NCI-H2196 (cell line): ENCODE measurements around the gene ECD.

ENCODE experiments used
- DNase-seq: peaks from one replicate; lab custom pipeline; 2025; ENCODE audit not compliant: unreplicated experiment; lab: John Stamatoyannopoulos, UW

Gene ECD

GRCh38 chr10:73099141-73099540 lies 68.7 kb downstream of the ECD start:
- DNase-seq, result no peak

DNA sequence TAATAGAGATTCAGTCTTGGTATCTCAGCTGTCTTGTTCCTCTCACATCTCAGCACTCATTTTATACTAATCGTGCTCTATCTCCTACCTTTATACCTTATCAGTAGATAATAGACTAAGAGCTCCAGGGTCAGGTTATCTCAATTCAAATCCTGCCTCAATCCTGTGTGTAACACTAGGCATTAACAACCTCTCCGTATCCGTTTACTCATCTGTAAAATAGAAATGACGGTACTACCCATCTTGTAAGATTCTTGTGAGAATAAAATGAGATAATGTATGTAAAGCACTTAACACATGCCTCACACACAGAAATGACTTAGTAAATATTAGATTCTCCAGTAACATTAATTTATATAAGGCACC lies 70.5 kb downstream of the ECD start:
- DNase-seq, result no peak

GRCh38 chr10:73096449-73097304 lies 71.1 kb downstream of the ECD start, which contains the start of gene P4HA1:
Gene P4HA1 (minus strand): TSS chr10:73096866. CDS start chr10:73074883, 21,983 bp downstream.
- DNase-seq, result peak; percentile 85

DNA sequence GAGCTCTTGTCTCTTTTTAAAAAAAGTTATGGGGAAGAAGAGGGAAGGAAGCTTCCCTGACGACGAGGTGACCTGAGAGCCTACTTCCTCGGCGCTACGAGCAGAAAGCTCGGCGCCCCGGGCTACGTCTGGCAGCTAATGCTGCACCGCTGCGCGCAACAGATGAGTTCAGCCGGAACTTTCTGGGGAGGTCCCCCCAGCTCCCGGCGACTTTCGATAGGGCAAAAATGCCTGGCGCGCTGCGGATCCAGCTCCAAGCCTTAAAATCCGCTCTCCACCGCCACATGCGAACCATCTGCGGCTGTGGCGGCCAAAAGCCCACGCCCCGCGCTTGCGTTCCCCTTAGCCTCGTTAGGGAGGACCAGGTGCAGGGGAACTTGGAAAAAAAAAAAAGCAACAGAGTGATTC lies 71.8 kb downstream of the ECD start:
- DNase-seq, result no peak

GRCh38 chr10:73095481-73096021 lies 72.3 kb downstream of the ECD start:
- DNase-seq, result peak; percentile 1

DNA sequence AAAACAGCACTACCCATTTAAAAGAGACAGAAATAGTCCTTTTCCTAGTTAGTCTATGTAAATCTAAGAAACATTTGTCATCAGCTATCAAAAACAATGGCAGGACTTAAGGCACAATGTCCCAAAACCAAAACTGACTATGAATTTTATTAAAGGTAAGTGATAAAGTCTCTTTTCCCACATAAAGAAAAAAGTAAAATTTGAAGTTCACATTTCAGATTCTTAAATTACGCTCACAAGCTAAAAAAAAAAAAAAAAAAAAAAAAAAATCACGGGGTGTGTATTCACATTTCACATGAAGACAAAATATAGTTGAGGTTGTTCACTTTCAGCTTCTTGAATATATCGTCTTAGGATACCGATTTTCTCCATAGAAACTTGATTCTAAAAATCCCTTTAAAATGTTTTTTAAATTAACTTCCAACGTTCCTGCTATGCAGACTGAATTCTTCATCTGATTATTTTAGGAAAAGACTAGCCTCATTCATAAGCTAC lies 72.8 kb downstream of the ECD start:
- no peak for DNase-seq

GRCh38 chr10:73093922-73094850 lies 73.6 kb downstream of the ECD start:
- no peak for DNase-seq

- DNase-seq, result no peak
Observed at GRCh38 chr10:73092830-73093229, 75.0 kb downstream of the ECD start.

GRCh38 chr10:73088304-73088703 lies 79.5 kb downstream of the ECD start:
- no peak for DNase-seq

- DNase-seq, result no peak
Observed at GRCh38 chr10:73086816-73087215, 81.0 kb downstream of the ECD start.

- no peak for DNase-seq
Observed at GRCh38 chr10:73084209-73084608, 83.6 kb downstream of the ECD start.
